HG03039 (cell line): ENCODE data around the gene AREL1.

Source experiments
- ATAC-seq: cut with Tn5 transposase; IDR thresholded peaks from one replicate; pipeline ENCODE4 v1.9.1; 2021; ENCODE audit warnings: mild to moderate bottlenecking, moderate library complexity; ENCODE audit not compliant: unreplicated experiment

The AREL1 gene

GRCh38 chr14:74660863-74661262 lies 52.0 kb downstream of the AREL1 start:
- no peak for ATAC-seq

- no peak for ATAC-seq
These were observed 52.7 kb downstream of the AREL1 start for GRCh38 chr14:74660167-74660566.

GRCh38 chr14:74658535-74659131 lies 54.2 kb downstream of the AREL1 start:
- ATAC-seq, result no peak

GRCh38 chr14:74656964-74657363 lies 55.9 kb downstream of the AREL1 start:
- no peak for ATAC-seq

- no peak for ATAC-seq
These were observed 57.1 kb downstream of the AREL1 start for GRCh38 chr14:74655599-74656395.

GRCh38 chr14:74654931-74655330 lies 57.9 kb downstream of the AREL1 start:
- no peak for ATAC-seq

- ATAC-seq, result no peak
These were observed 59.3 kb downstream of the AREL1 start for GRCh38 chr14:74653386-74654138.

GRCh38 chr14:74652541-74652940 lies 60.3 kb downstream of the AREL1 start:
- ATAC-seq, result no peak

- ATAC-seq, result no peak
These were observed 61.8 kb downstream of the AREL1 start for GRCh38 chr14:74650927-74651686.

- ATAC-seq, result no peak
These were observed 63.2 kb downstream of the AREL1 start for GRCh38 chr14:74649673-74650072.

GRCh38 chr14:74649167-74649566 lies 63.7 kb downstream of the AREL1 start:
- ATAC-seq, result no peak

GRCh38 chr14:74648601-74649000 lies 64.3 kb downstream of the AREL1 start:
- no peak for ATAC-seq

- no peak for ATAC-seq
These were observed 65.0 kb downstream of the AREL1 start for GRCh38 chr14:74647678-74648461.

GRCh38 chr14:74647061-74647677 lies 65.7 kb downstream of the AREL1 start:
- no peak for ATAC-seq

GRCh38 chr14:74645756-74646470 lies 67.0 kb downstream of the AREL1 start:
- ATAC-seq, result no peak

GRCh38 chr14:74645244-74645643 lies 67.6 kb downstream of the AREL1 start:
- no peak for ATAC-seq

- ATAC-seq, result no peak
These were observed 71.1 kb downstream of the AREL1 start for GRCh38 chr14:74641601-74642391.

- ATAC-seq, result no peak
These were observed 73.9 kb downstream of the AREL1 start for GRCh38 chr14:74638966-74639365.
